Measurements from ENCODE around the gene SPANXN1.
"Not testable (repeated sequence)": the region's sequence is repeated elsewhere in the genome, so short reads cannot be mapped to it uniquely, and the experiment has no call there.

Gene SPANXN1

GRCh38 chrX:145247203-145247602 is at the start of gene SPANXN1:
TSS of gene SPANXN1 (plus strand) at chrX:145247503. CDS start at chrX:145247587, 84 bp downstream.
- H3K9me3 ChIP-seq (ENCODE audit: control insufficient read depth, low read depth, low read length) = peaks cover 55% of the 10 kb centered on the region
- H3K27ac ChIP-seq (ENCODE audit: low read length); H3K4me1 ChIP-seq (ENCODE audit: control insufficient read depth, low read depth, low read length); H3K36me3 ChIP-seq (ENCODE audit: control insufficient read depth, low read depth, low read length); H3K9ac ChIP-seq (ENCODE audit: low read length); H3K4me3 ChIP-seq (ENCODE audit: low read length); H3K27me3 ChIP-seq (ENCODE audit: control insufficient read depth, insufficient read depth, low read length): not testable (repeated sequence)

- Histone ChIP-seq H3K27me3 (ENCODE audit: control insufficient read depth, insufficient read depth, low read length) (no peaks in the 10 kb centered on the region), H3K36me3 (ENCODE audit: control insufficient read depth, low read depth, low read length) (no peaks in the 10 kb centered on the region), H3K27ac (ENCODE audit: low read length) (no peak overlapping the region), H3K9me3 (ENCODE audit: control insufficient read depth, low read depth, low read length) (peaks cover 74% of the 10 kb centered on the region), H3K4me3 (ENCODE audit: low read length) (no peak overlapping the region), H3K4me1 (ENCODE audit: control insufficient read depth, low read depth, low read length) (no peaks in the 10 kb centered on the region), H3K9ac (ENCODE audit: low read length) (no peak overlapping the region)
Measured at GRCh38 chrX:145199078-145199477, 48.2 kb upstream of the SPANXN1 start.

GRCh38 chrX:145213504-145213903 is 33.8 kb upstream of the SPANXN1 start:
- Histone ChIP-seq H3K9ac (ENCODE audit: low read length) (no peak overlapping the region), H3K4me1 (ENCODE audit: control insufficient read depth, low read depth, low read length) (no peaks in the 10 kb centered on the region), H3K27me3 (ENCODE audit: control insufficient read depth, insufficient read depth, low read length) (no peaks in the 10 kb centered on the region), H3K27ac (ENCODE audit: low read length) (no peak overlapping the region), H3K36me3 (ENCODE audit: control insufficient read depth, low read depth, low read length) (no peaks in the 10 kb centered on the region), H3K4me3 (ENCODE audit: low read length) (no peak overlapping the region), H3K9me3 (ENCODE audit: control insufficient read depth, low read depth, low read length) (peaks cover 71% of the 10 kb centered on the region)

GRCh38 chrX:145292218-145292617 is 44.9 kb downstream of the SPANXN1 start:
- Histone ChIP-seq H3K4me1 (ENCODE audit: control insufficient read depth, low read depth, low read length) (no peaks in the 10 kb centered on the region), H3K27ac (ENCODE audit: low read length) (no peak overlapping the region), H3K4me3 (ENCODE audit: low read length) (no peak overlapping the region), H3K27me3 (ENCODE audit: control insufficient read depth, insufficient read depth, low read length) (no peaks in the 10 kb centered on the region), H3K9ac (ENCODE audit: low read length) (no peak overlapping the region), H3K9me3 (ENCODE audit: control insufficient read depth, low read depth, low read length) (peaks cover 85% of the 10 kb centered on the region), H3K36me3 (ENCODE audit: control insufficient read depth, low read depth, low read length) (no peaks in the 10 kb centered on the region)

All from iPS-18a (cell line).